Measurements from ENCODE around the gene UCHL5. TPM values are rescaled to one million over a fixed set of nuclear protein-coding genes. Genes with fewer than 3 reads are reported as not detected.

The UCHL5 gene
- total RNA-seq, 1 experiment from 2014 or later: 49.3 TPM

DNA sequence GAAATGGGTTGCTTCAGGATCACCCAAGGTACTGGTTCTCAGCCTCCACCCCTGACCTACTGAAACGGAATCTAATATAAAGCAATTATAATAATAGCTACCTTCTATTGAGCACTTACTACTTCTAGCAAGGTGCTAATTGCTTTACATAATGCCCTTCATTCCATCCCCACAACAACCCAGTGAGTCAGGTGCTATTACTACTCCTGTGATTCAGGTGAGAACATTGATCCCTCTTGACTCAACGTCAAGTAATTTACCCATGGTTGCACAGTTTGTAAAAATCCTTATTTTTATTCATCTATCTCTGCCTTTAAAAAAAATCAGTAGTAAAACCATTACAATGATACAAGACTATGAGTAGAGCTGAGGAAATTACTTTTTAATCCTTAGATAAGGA lies 85.2 kb downstream of the UCHL5 start:
- TF ChIP-seq CTCF (conservative IDR thresholded peaks at IDR 0.05) (no peak), EZH2 (IDR thresholded peaks at IDR 0.05; ENCODE audit: low read depth) (no peak)
- H3K27me3 ChIP-seq (ENCODE audit: insufficient read depth, low read depth): no peaks in the 10 kb centered on the region
- H3K4me2 ChIP-seq: no peak overlapping the region
- no peak for DNase-seq
- no peaks in the 10 kb centered on the region for H3K79me2 ChIP-seq (ENCODE audit: low read depth)
- H3K9me3 ChIP-seq (ENCODE audit: insufficient read depth, low read depth): no peaks in the 10 kb centered on the region
- no peaks in the 10 kb centered on the region for H3F3A ChIP-seq (ENCODE audit: insufficient read depth, low read depth)
- no peak overlapping the region for H3K27ac ChIP-seq
- POLR2A ChIA-PET (ENCODE audit: unreplicated experiment): no interaction called here
- CTCF ChIA-PET: no interaction called here
- H3K4me3 ChIP-seq: no peak overlapping the region
- H3K9me2 ChIP-seq (ENCODE audit: insufficient read depth): no peaks in the 10 kb centered on the region
- intact Hi-C loops (cut with micrococcal nuclease; ENCODE audit: unreplicated experiment): no loop called here
- no peaks in the 10 kb centered on the region for H3K4me1 ChIP-seq (replicated peaks; ENCODE audit: insufficient read depth)
- no TSS peak for BruUV-seq (replicated peaks)
- H3K36me3 ChIP-seq (ENCODE audit: low read depth): no peaks in the 10 kb centered on the region
- H4K20me1 ChIP-seq (ENCODE audit: insufficient read depth): no peaks in the 10 kb centered on the region
- H2AFZ ChIP-seq: no peak overlapping the region

DNA sequence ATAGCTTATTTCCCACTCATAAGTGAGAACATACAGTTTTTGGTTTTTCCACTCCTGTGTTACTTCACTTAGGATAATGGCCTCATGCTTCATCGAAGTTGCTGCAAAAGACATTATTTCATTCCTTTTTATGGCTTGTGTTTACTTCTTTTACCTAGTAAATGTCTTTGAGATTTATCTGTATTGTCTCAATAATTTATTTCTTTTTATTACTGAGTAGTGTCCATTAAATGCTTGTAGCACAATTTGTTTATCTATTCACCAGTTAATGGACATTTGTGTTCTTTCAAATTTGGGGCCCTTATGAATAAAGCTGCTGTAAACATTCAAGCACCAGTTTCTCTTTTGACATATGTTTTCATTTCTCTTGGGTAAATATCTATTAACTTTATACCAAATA lies 86.0 kb downstream of the UCHL5 start:
- POLR2A ChIA-PET (ENCODE audit: unreplicated experiment): no interaction called here

GRCh38 chr1:192969091-192969490 lies 90.1 kb downstream of the UCHL5 start:
- intact Hi-C loops (cut with micrococcal nuclease; ENCODE audit: unreplicated experiment): no loop called here
- H3K4me3 ChIP-seq: no peak overlapping the region
- no peaks in the 10 kb centered on the region for H3K36me3 ChIP-seq (ENCODE audit: low read depth)
- no peaks in the 10 kb centered on the region for H4K20me1 ChIP-seq (ENCODE audit: insufficient read depth)
- H3K4me2 ChIP-seq: no peak overlapping the region
- ChIA-PET POLR2A (ENCODE audit: unreplicated experiment) (no interaction called here), CTCF (no interaction called here)
- H3K9me3 ChIP-seq (ENCODE audit: insufficient read depth, low read depth): no peaks in the 10 kb centered on the region
- TF ChIP-seq CTCF (conservative IDR thresholded peaks at IDR 0.05) (no peak), EZH2 (IDR thresholded peaks at IDR 0.05; ENCODE audit: low read depth) (no peak)
- H3F3A ChIP-seq (ENCODE audit: insufficient read depth, low read depth): no peaks in the 10 kb centered on the region
- H3K4me1 ChIP-seq (replicated peaks; ENCODE audit: insufficient read depth): no peaks in the 10 kb centered on the region
- H3K79me2 ChIP-seq (ENCODE audit: low read depth): no peaks in the 10 kb centered on the region
- no peak overlapping the region for H3K27ac ChIP-seq
- H3K9me2 ChIP-seq (ENCODE audit: insufficient read depth): no peaks in the 10 kb centered on the region; the same call in 1 of the 2 replicates
- H3K27me3 ChIP-seq (ENCODE audit: insufficient read depth, low read depth): no peaks in the 10 kb centered on the region
- H2AFZ ChIP-seq: no peak overlapping the region
- DNase-seq: no peak
- BruUV-seq (replicated peaks): no TSS peak

More for the DNA sequence above, 86.0 kb downstream of the UCHL5 start:
- CTCF ChIA-PET: no interaction called here
- no peak overlapping the region for H2AFZ ChIP-seq
- no peak overlapping the region for H3K27ac ChIP-seq
- H3K27me3 ChIP-seq (ENCODE audit: insufficient read depth, low read depth): no peaks in the 10 kb centered on the region
- intact Hi-C loops (cut with micrococcal nuclease; ENCODE audit: unreplicated experiment): no loop called here
- H3K4me1 ChIP-seq (replicated peaks; ENCODE audit: insufficient read depth): no peaks in the 10 kb centered on the region
- H4K20me1 ChIP-seq (ENCODE audit: insufficient read depth): no peaks in the 10 kb centered on the region
- no TSS peak for BruUV-seq (replicated peaks)
- no peak overlapping the region for H3K4me3 ChIP-seq
- no peaks in the 10 kb centered on the region; the same call in 1 of the 2 replicates for H3K9me2 ChIP-seq (ENCODE audit: insufficient read depth)
- DNase-seq: no peak
- H3K4me2 ChIP-seq: no peak overlapping the region
- H3K36me3 ChIP-seq (ENCODE audit: low read depth): no peaks in the 10 kb centered on the region
- no peaks in the 10 kb centered on the region for H3K9me3 ChIP-seq (ENCODE audit: insufficient read depth, low read depth)
- TF ChIP-seq CTCF (conservative IDR thresholded peaks at IDR 0.05): no peak
- TF ChIP-seq EZH2 (IDR thresholded peaks at IDR 0.05; ENCODE audit: low read depth): no peak
- H3K79me2 ChIP-seq (ENCODE audit: low read depth): no peaks in the 10 kb centered on the region
- H3F3A ChIP-seq (ENCODE audit: insufficient read depth, low read depth): no peaks in the 10 kb centered on the region
